Right atrium auricular region (tissue), 2 donors: ENCODE results near the gene FAM236D. TPM values are rescaled to one million over a fixed set of nuclear protein-coding genes. Genes with fewer than 3 reads are reported as not detected.
"Not testable (repeated sequence)": the region's sequence is repeated elsewhere in the genome, so short reads cannot be mapped to it uniquely, and the experiment has no call there.

Source experiments
- DNase-seq: peaks from one replicate; pipeline ENCODE4 v3.0.0-alpha.2; 2019; ENCODE audit warnings: low spot score
- H3K27ac ChIP-seq, 2 donors: fragments of 200-600 bp; sonication (generic); 1 replicate in 1 of 2; 2 replicates in 1 of 2; pipeline ENCODE4 v1.5.1; 2016 to 2019
- H3K27me3 ChIP-seq, 2 donors: fragments of 200-600 bp; sonication (generic); one replicate each; pipeline versions ENCODE4 v1.5.1 to v1.6.0; 2017 to 2019
- H3K36me3 ChIP-seq: fragments of 200-600 bp; sonication (generic); one replicate; pipeline ENCODE4 v1.5.1; 2016
- H3K4me1 ChIP-seq, 2 donors: fragments of 200-600 bp; sonication (generic); one replicate each; pipeline versions ENCODE4 v1.5.1 to v1.6.0; 2017 to 2019
- H3K4me3 ChIP-seq, 2 donors: fragments of 200-600 bp; sonication (generic); 1 replicate in 1 of 2; 2 replicates in 1 of 2; pipeline ENCODE4 v1.5.1; 2017 to 2019; ENCODE audit warnings: mild to moderate bottlenecking in 1 of 2, moderate library complexity in 1 of 2
- H3K9me3 ChIP-seq, 2 donors: fragments of 200-600 bp; sonication (generic); one replicate each; pipeline ENCODE4 v1.5.1; 2019
- total RNA-seq, 2 donors: library from RNA; depleted of rRNA; stranded (reverse); fragments of >200 nt; gene quantifications; one replicate each; pipeline ENCODE4 v1.1.0, GENCODE V29; 2016

The FAM236D gene
- total RNA-seq, result not detected

GRCh38 chrX:72808110-72808509, at the start of gene FAM236D:
Gene FAM236D, minus strand, starts transcription at chrX:72808210. Its CDS starts 100 bp downstream, at chrX:72808110.
- H3K27me3 ChIP-seq, H3K4me3 ChIP-seq, H3K27ac ChIP-seq, H3K36me3 ChIP-seq, DNase-seq, H3K4me1 ChIP-seq, H3K9me3 ChIP-seq: not testable (repeated sequence)

- not testable (repeated sequence) for H3K4me1 ChIP-seq, H3K4me3 ChIP-seq, DNase-seq, H3K36me3 ChIP-seq, H3K27me3 ChIP-seq, H3K27ac ChIP-seq, H3K9me3 ChIP-seq
These were observed 29.5 kb upstream of the FAM236D start for GRCh38 chrX:72837532-72837931.

GRCh38 chrX:72830701-72831100, 22.7 kb upstream of the FAM236D start:
- not testable (repeated sequence) for H3K9me3 ChIP-seq, H3K4me1 ChIP-seq, H3K36me3 ChIP-seq, DNase-seq, H3K27me3 ChIP-seq, H3K27ac ChIP-seq, H3K4me3 ChIP-seq

GRCh38 chrX:72790390-72790789, 17.6 kb downstream of the FAM236D start:
- DNase-seq, H3K27me3 ChIP-seq, H3K27ac ChIP-seq, H3K9me3 ChIP-seq, H3K4me1 ChIP-seq, H3K36me3 ChIP-seq, H3K4me3 ChIP-seq: not testable (repeated sequence)

- H3K4me3 ChIP-seq, DNase-seq, H3K9me3 ChIP-seq, H3K27ac ChIP-seq, H3K36me3 ChIP-seq, H3K27me3 ChIP-seq, H3K4me1 ChIP-seq: not testable (repeated sequence)
These were observed 19.9 kb downstream of the FAM236D start for GRCh38 chrX:72788142-72788541.

- H3K36me3 ChIP-seq, H3K4me3 ChIP-seq, H3K27me3 ChIP-seq, H3K4me1 ChIP-seq, H3K27ac ChIP-seq, H3K9me3 ChIP-seq, DNase-seq: not testable (repeated sequence)
These were observed 24.0 kb downstream of the FAM236D start for GRCh38 chrX:72783964-72784363.

- not testable (repeated sequence) for DNase-seq, H3K4me1 ChIP-seq, H3K36me3 ChIP-seq, H3K9me3 ChIP-seq, H3K27ac ChIP-seq, H3K4me3 ChIP-seq, H3K27me3 ChIP-seq
These were observed 24.6 kb downstream of the FAM236D start for GRCh38 chrX:72783365-72783936.

GRCh38 chrX:72782560-72782959, 25.4 kb downstream of the FAM236D start, which contains the start of gene FAM236B:
Gene FAM236B, minus strand, starts transcription at chrX:72782660. Its CDS starts 100 bp downstream, at chrX:72782560.
- not testable (repeated sequence) for H3K4me1 ChIP-seq, H3K27me3 ChIP-seq, H3K27ac ChIP-seq, H3K4me3 ChIP-seq, H3K36me3 ChIP-seq, DNase-seq, H3K9me3 ChIP-seq

- DNase-seq, H3K27ac ChIP-seq, H3K4me3 ChIP-seq, H3K27me3 ChIP-seq, H3K36me3 ChIP-seq, H3K9me3 ChIP-seq, H3K4me1 ChIP-seq: not testable (repeated sequence)
These were observed 29.9 kb downstream of the FAM236D start for GRCh38 chrX:72778146-72778545.

- not testable (repeated sequence) for H3K9me3 ChIP-seq, H3K27me3 ChIP-seq, H3K4me1 ChIP-seq, H3K27ac ChIP-seq, H3K4me3 ChIP-seq, DNase-seq, H3K36me3 ChIP-seq
These were observed 30.6 kb downstream of the FAM236D start for GRCh38 chrX:72777467-72777790.

- H3K9me3 ChIP-seq, H3K4me1 ChIP-seq, H3K36me3 ChIP-seq, H3K4me3 ChIP-seq, DNase-seq, H3K27ac ChIP-seq, H3K27me3 ChIP-seq: not testable (repeated sequence)
These were observed 31.1 kb downstream of the FAM236D start, which contains the start of gene DMRTC1B for GRCh38 chrX:72776653-72777466. Gene DMRTC1B, plus strand, starts transcription at chrX:72776890. Its CDS starts 68,246 bp downstream, at chrX:72845136.

- H3K4me3 ChIP-seq, H3K36me3 ChIP-seq, H3K27ac ChIP-seq, H3K9me3 ChIP-seq, H3K27me3 ChIP-seq, DNase-seq, H3K4me1 ChIP-seq: not testable (repeated sequence)
These were observed 47.6 kb downstream of the FAM236D start for GRCh38 chrX:72760454-72760853.

Other genes starting within 250 kb of the FAM236D start
- gene HDAC8, start 235.4 kb downstream of the FAM236D start, total RNA-seq, result 10 to 100 TPM; 12.0 to 13.0 TPM
- gene PHKA1, start 93.9 kb downstream of the FAM236D start, total RNA-seq, result 1 to 10 TPM; 5.9 to 9.3 TPM
- gene DMRTC1B, start 31.3 kb downstream of the FAM236D start, total RNA-seq, result not detected
- not detected for gene FAM236B, start 25.6 kb downstream of the FAM236D start, total RNA-seq
- gene FAM236C, start 104.4 kb upstream of the FAM236D start, total RNA-seq, result not detected
- gene FAM236A, start 130.0 kb upstream of the FAM236D start, total RNA-seq, result not detected
- not detected for gene DMRTC1, start 135.6 kb upstream of the FAM236D start, total RNA-seq
- not detected for gene PABPC1L2B, start 194.7 kb upstream of the FAM236D start, total RNA-seq